HL-60 (cell line): ENCODE measurements around the gene STON2.

Experiments used
- DNase-seq, 2 experiments: peaks; one replicate each; pipeline ENCODE4 v3.0.0-alpha.2; 2010 to 2020; ENCODE audit warnings: low read depth in 1 of 2, low spot score in 1 of 2
- H3K27ac ChIP-seq: fragments of 250-450 bp; sonication (Bioruptor Pico); replicated peaks from 2 replicates; pipeline ENCODE4 v1.5.1; 2020; ENCODE audit warnings: mild to moderate bottlenecking, moderate library complexity
- H3K27me3 ChIP-seq: fragments of 250-450 bp; sonication (Bioruptor Pico); 2 replicates; pipeline ENCODE4 v1.5.1; 2021; ENCODE audit warnings: mild to moderate bottlenecking, moderate library complexity; ENCODE audit not compliant: insufficient read depth, poor library complexity, severe bottlenecking
- H3K4me3 ChIP-seq: replicated peaks from 2 replicates; pipeline ENCODE4 v1.5.1; 2011; ENCODE audit warnings: mild to moderate bottlenecking, control low read depth, low read length; ENCODE audit not compliant: insufficient read depth
- CTCF ChIP-seq: IDR thresholded peaks from one replicate; pipeline ENCODE4 v1.5.1; 2011; ENCODE audit warnings: low read length, control low read depth, inconsistent platforms; ENCODE audit not compliant: insufficient read depth
- GABPA ChIP-seq: IDR thresholded peaks from 2 replicates; pipeline ENCODE4 v1.6.1; 2012; ENCODE audit warnings: low read depth
- POLR2AphosphoS5 ChIP-seq: IDR thresholded peaks from 2 replicates; pipeline ENCODE4 v1.6.1; 2012; ENCODE audit warnings: low read depth
- SPI1 ChIP-seq: IDR thresholded peaks from 2 replicates; pipeline ENCODE4 v1.6.1; 2012; ENCODE audit warnings: low read depth, mild to moderate bottlenecking, borderline replicate concordance
- TF ChIP-seq, protein P1 (sequence below): IDR thresholded peaks from 2 replicates; pipeline ENCODE4 v1.6.1; 2012; ENCODE audit warnings: low read depth; ENCODE audit not compliant: insufficient replicate concordance

Gene STON2

DNA sequence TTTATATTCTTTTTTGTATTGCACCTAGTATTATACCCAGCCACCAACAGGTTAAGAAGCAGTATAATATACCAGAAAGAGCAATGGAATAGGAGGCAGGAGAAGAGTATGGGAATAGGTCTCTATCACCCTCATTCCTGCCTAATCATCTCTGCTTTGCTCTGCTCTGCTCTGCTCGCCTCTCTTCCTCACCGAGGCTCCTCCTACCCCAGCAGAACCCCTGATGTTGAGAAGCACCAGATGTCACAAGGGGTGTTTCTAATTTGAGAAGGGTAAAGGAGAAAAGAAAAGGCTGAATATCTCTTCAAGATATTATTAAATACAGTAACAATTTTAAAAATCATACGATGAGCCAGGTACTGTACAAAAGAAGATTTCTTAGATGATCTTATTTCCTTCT lies 89.0 kb downstream of the STON2 start:
- TF ChIP-seq CTCF (no peak), POLR2AphosphoS5 (no peak), SPI1 (no peak), GABPA (no peak)
- TF ChIP-seq, protein P1, sequence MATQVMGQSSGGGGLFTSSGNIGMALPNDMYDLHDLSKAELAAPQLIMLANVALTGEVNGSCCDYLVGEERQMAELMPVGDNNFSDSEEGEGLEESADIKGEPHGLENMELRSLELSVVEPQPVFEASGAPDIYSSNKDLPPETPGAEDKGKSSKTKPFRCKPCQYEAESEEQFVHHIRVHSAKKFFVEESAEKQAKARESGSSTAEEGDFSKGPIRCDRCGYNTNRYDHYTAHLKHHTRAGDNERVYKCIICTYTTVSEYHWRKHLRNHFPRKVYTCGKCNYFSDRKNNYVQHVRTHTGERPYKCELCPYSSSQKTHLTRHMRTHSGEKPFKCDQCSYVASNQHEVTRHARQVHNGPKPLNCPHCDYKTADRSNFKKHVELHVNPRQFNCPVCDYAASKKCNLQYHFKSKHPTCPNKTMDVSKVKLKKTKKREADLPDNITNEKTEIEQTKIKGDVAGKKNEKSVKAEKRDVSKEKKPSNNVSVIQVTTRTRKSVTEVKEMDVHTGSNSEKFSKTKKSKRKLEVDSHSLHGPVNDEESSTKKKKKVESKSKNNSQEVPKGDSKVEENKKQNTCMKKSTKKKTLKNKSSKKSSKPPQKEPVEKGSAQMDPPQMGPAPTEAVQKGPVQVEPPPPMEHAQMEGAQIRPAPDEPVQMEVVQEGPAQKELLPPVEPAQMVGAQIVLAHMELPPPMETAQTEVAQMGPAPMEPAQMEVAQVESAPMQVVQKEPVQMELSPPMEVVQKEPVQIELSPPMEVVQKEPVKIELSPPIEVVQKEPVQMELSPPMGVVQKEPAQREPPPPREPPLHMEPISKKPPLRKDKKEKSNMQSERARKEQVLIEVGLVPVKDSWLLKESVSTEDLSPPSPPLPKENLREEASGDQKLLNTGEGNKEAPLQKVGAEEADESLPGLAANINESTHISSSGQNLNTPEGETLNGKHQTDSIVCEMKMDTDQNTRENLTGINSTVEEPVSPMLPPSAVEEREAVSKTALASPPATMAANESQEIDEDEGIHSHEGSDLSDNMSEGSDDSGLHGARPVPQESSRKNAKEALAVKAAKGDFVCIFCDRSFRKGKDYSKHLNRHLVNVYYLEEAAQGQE = no peak
- H3K4me3 ChIP-seq = no peak overlapping the region
- no peak overlapping the region for H3K27ac ChIP-seq
- no peaks in the 10 kb centered on the region for H3K27me3 ChIP-seq
- DNase-seq = no peak

DNA sequence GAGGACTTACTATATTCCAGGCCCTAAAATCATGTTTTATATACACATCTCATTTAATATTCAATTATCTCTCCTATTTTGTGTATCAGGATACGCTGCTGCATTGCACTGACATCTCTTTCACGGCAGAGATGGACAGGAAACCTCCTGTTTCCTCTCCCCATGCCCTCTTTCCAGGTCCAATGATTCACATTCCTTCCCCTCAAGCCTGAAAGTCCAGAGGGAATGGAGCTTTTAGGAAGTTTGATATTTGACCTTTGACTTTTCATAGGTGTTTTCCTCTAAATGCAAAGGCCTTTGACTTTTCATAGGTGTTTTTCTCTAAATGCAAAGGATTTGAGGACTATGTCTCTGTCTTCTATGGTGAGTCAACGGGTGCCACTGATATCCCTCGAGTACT lies 89.5 kb downstream of the STON2 start:
- TF ChIP-seq SPI1 (no peak), GABPA (no peak), CTCF (no peak), POLR2AphosphoS5 (no peak)
- TF ChIP-seq, protein P1 = no peak
- H3K27me3 ChIP-seq = no peaks in the 10 kb centered on the region
- DNase-seq = no peak

GRCh38 chr14:81309511-81309910 lies 90.6 kb downstream of the STON2 start:
- Histone ChIP-seq H3K27ac (no peak overlapping the region), H3K27me3 (no peaks in the 10 kb centered on the region), H3K4me3 (no peak overlapping the region)
- no peak for DNase-seq
- TF ChIP-seq SPI1 (no peak), GABPA (no peak)

More for the DNA sequence above, 89.5 kb downstream of the STON2 start:
- Histone ChIP-seq H3K27ac (no peak overlapping the region), H3K4me3 (no peak overlapping the region)

GRCh38 chr14:81305743-81306142 lies 94.4 kb downstream of the STON2 start:
- TF ChIP-seq, protein P1 = no peak
- TF ChIP-seq CTCF = no peak
- TF ChIP-seq SPI1 = no peak
- TF ChIP-seq POLR2AphosphoS5 = no peak
- TF ChIP-seq GABPA = no peak
- no peak for DNase-seq
- Histone ChIP-seq H3K27ac (no peak overlapping the region), H3K4me3 (no peak overlapping the region), H3K27me3 (no peaks in the 10 kb centered on the region)
